ENCODE measurements around the gene CLTCL1.

The CLTCL1 gene

DNA sequence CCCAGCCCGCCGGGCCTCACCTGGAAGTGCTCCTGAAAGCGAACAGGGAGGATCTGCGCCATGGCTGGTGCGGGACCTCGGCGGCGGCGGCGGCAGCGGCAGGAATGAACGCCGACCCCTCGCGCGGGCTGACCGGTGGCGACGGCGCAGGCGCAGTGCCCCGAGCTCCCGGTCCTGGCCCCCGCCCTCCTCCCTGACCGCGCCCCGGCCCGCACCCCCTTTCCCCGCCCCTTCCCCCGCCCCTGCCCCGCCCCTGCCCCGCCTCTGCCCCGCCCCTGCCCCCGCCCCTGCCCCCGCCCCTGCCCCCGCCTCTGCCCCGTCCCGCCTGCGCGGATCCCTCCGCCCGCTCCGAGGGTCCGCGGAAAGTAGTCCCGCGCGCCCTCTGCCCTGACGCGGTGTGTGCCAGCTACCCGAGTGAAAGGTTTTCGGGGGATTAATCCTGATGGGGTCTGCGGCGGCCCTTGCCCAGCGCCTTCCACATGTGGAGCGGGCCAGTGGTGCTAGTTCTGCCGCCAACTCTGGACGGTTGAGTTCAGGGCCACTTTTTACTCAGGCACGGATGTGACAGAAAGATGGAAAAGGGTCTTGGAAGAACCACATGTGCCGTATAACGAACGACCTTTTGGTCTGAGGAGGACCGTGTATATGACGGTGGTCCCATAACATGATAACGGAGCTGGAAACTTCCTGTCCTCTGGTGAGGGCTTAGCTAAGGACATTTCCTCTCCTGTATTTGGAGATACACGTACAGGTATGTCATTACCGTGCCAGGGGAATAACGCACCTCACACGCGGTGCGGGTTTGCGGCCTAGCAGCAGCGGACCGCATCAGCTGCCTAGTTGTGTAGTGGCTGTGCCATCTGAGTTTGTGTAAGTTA is at the start of gene CLTCL1:
CLTCL1 (minus strand) TSS at position 140 of the 878 bp plus-strand sequence; CDS start at position 62, 78 bp downstream.
- in situ Hi-C loops (cut with HindIII; ENCODE audit: low pct_ligation_motif_present, low sequenced_read_pairs) = no loop called here

DNA sequence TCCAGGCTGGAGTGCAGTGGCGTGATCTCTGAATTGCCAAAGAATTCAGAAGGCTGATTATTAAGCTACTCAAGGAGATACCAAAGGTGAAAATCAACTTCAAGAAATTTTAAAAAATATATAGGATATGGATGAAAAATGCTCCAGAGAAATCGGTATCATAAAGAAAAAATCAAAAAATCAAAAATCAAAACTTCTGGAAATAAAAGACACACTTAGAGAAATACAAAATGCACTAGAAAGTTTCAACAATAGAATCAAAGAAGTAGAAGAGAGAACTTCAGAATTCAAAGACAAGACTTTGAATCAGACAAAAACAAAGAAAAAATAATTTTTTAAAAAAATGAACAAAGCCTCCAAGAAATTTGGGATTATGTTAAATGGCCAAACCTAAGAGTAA is 45.6 kb upstream of the CLTCL1 start:
- H3K27ac ChIP-seq = no peak overlapping the region
- no peaks in the 10 kb centered on the region for H3K27me3 ChIP-seq (replicated peaks)
- H3K4me3 ChIP-seq (ENCODE audit: low read depth, low read length) = no peak overlapping the region
- TF ChIP-seq, protein P1, sequence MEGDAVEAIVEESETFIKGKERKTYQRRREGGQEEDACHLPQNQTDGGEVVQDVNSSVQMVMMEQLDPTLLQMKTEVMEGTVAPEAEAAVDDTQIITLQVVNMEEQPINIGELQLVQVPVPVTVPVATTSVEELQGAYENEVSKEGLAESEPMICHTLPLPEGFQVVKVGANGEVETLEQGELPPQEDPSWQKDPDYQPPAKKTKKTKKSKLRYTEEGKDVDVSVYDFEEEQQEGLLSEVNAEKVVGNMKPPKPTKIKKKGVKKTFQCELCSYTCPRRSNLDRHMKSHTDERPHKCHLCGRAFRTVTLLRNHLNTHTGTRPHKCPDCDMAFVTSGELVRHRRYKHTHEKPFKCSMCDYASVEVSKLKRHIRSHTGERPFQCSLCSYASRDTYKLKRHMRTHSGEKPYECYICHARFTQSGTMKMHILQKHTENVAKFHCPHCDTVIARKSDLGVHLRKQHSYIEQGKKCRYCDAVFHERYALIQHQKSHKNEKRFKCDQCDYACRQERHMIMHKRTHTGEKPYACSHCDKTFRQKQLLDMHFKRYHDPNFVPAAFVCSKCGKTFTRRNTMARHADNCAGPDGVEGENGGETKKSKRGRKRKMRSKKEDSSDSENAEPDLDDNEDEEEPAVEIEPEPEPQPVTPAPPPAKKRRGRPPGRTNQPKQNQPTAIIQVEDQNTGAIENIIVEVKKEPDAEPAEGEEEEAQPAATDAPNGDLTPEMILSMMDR (IDR thresholded peaks at IDR 0.05; ENCODE audit: low read depth, low read length, missing control alignments) = no peak
- no peak for DNase-seq
- in situ Hi-C loops (cut with HindIII; ENCODE audit: low pct_ligation_motif_present, low sequenced_read_pairs) = no loop called here
- peaks cover 15% of the 10 kb centered on the region for H3K36me3 ChIP-seq (replicated peaks)

More for the DNA sequence above, at the start of gene CLTCL1:
- Histone ChIP-seq H3K36me3 (replicated peaks) (no peaks in the 10 kb centered on the region), H3K4me3 (ENCODE audit: low read depth, low read length) (peak within 1 kb of the TSS; percentile 70), H3K27ac (peak within 1 kb of the TSS; percentile 34), H3K27me3 (replicated peaks) (no peaks in the 10 kb centered on the region)
- DNase-seq = peak; percentile 21
- TF ChIP-seq, protein P1 (IDR thresholded peaks at IDR 0.05; ENCODE audit: low read depth, low read length, missing control alignments) = no peak

DNA sequence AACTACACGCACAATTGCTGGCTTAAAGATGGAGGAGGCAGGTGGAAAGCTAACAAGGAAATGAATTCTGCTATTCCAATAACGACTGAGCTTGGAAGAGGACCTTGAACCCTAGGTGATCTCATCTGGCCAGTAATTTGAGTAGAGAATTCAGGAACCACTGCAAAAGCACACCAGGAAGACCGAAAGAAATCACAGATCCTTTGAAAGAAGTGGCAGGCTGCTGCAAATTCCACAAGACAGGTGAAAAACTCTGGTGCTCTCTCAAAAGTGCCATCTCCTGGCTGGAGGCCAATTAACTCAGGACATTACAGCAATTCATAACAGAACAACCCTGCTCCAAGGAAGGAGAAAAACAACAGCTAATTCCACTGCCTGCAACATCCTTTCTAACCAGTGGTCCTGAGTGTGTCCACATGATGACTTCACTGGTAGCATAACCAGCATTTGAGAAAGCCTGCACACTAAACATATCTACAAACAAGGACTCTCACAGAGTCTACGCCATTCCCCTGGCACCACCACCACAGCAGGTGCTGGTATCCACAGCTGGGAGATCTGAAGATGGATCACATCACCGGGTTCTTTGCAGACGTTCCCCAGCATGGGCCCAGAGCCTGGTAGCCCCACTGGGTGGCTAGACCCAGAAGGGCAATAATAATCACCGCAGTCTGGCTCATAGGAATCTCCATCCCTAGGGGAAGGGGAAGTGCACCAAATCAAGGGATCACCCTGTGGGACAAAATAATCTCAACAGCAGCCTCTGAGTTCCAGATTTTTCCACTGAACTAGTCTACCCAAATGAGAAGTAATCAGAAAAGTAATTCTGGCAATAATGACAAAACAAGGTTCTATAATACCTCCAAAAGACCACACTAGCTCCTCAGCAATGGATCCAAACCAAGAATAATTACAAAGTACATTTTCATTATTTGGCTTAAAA is 44.9 kb upstream of the CLTCL1 start:
- TF ChIP-seq, protein P1 (IDR thresholded peaks at IDR 0.05; ENCODE audit: low read depth, low read length, missing control alignments) = no peak
- no peak for DNase-seq
- H3K4me3 ChIP-seq (ENCODE audit: low read depth, low read length) = no peak overlapping the region
- peaks cover 21% of the 10 kb centered on the region for H3K36me3 ChIP-seq (replicated peaks)
- no peak overlapping the region for H3K27ac ChIP-seq
- H3K27me3 ChIP-seq (replicated peaks) = no peaks in the 10 kb centered on the region
- in situ Hi-C loops (cut with HindIII; ENCODE audit: low pct_ligation_motif_present, low sequenced_read_pairs) = no loop called here

DNA sequence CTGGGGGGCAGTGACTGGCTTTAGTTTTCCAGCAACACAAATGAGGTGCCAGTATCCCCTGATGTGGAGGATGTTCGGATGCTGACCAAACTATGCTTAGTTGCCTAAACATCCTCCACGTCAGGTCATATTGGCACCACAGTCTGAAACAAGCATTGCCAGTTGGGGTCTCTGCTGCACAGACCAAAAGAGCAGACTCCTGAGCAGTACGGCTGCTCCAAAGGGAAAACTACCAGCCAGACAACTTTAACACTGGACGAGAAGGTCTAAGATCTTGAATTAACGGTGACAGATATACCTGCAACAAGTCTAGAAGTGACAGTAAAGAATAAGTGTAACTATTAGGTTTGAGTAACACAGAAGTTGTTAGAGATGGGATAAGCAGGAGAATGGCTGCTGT is 40.5 kb upstream of the CLTCL1 start:
- TF ChIP-seq, protein P1 (IDR thresholded peaks at IDR 0.05; ENCODE audit: low read depth, low read length, missing control alignments) = no peak
- DNase-seq = no peak
- no peak overlapping the region for H3K27ac ChIP-seq
- in situ Hi-C loops (cut with HindIII; ENCODE audit: low pct_ligation_motif_present, low sequenced_read_pairs) = no loop called here
- no peaks in the 10 kb centered on the region for H3K27me3 ChIP-seq (replicated peaks)
- H3K4me3 ChIP-seq (ENCODE audit: low read depth, low read length) = no peak overlapping the region
- H3K36me3 ChIP-seq (replicated peaks) = peaks cover 43% of the 10 kb centered on the region

DNA sequence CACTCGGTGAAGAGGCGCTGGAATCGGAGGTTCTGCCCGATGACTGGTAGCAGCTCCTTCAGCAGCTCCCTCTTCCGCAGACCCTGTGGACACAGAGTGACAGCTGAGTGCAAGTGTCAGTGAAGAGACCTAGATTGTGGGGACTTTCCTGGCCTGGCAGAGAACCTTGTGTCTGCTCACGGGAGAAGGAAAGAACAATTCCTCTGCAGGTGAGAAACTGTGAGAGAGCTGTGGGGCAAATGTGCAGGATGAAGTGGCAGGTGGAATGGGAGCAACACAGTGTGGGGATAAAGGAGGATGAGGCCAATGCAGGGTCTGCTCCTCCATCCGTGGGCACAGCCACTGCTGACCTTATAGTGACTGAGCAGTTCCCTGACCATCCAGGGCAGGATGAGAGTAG is 40.0 kb upstream of the CLTCL1 start:
- TF ChIP-seq, protein P1 (IDR thresholded peaks at IDR 0.05; ENCODE audit: low read depth, low read length, missing control alignments) = no peak
- Histone ChIP-seq H3K36me3 (replicated peaks) (peaks cover 43% of the 10 kb centered on the region), H3K4me3 (ENCODE audit: low read depth, low read length) (no peak overlapping the region), H3K27ac (no peak overlapping the region), H3K27me3 (replicated peaks) (no peaks in the 10 kb centered on the region)
- in situ Hi-C loops (cut with HindIII; ENCODE audit: low pct_ligation_motif_present, low sequenced_read_pairs) = no loop called here
- DNase-seq = no peak
